ENCODE measurements around the gene MTRFR.

Gene MTRFR

DNA sequence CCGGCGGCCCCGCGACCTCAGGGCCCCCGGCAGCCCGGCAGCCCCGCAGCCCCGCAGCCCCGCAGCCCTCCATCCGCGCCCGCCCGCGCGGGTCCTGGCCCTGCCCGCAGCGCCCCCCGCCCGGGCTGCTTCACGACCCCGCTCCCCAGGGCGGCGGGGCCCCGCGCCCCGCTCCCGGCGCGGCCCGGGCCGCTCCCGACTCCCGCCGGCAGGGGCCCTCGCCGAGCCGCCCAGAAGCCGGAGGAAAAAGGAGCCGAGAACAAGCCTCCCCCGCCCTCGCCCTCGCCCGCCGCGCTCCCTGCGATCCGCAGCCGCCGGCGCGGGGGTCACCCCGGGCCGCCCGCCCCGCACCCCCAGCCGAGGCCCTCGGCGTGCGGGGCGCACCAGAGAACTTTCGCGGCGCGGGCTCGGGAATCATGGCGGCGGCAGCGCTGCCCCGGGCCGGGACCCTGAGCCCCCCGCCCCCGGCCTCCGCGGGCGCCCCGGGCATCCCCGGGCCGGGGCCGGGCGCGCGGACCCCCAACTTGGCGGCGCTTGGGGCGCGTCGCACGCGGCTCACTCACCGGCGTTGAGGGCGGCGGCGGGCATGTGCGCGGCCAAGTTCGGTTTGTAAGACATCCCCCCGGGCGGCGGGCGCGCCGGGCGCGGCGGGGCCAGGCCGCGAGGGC, 37.9 kb downstream of the MTRFR start:
- Histone ChIP-seq H3F3A (ENCODE audit: low read depth) (0 out of 2 replicates have a peak, but pooled peaks cover 6% of the 10 kb centered on the region), H3K9me3 (ENCODE audit: insufficient read depth, low read depth, low read length) (no peaks in the 10 kb centered on the region), H3K9ac (ENCODE audit: low read depth, low read length, poor library complexity, severe bottlenecking) (peak overlapping the region; percentile 93), H3K4me1 (ENCODE audit: insufficient read depth, low read length, poor library complexity, severe bottlenecking) (peaks cover 34% of the 10 kb centered on the region), H3K36me3 (ENCODE audit: insufficient read depth, low read length) (no peaks in the 10 kb centered on the region; the same call in 1 of the 2 replicates), H3K4me2 (ENCODE audit: low read depth, low read length, poor library complexity, severe bottlenecking) (peak overlapping the region; percentile 90), H3K27me3 (ENCODE audit: insufficient read depth, low read length, poor library complexity, severe bottlenecking) (no peaks in the 10 kb centered on the region), H3K79me2 (ENCODE audit: insufficient read depth, low read length) (peaks cover 56% of the 10 kb centered on the region), H2AFZ (ENCODE audit: low read length) (no peak overlapping the region; the same call in 1 of the 2 replicates), H3K9me2 (replicated peaks; ENCODE audit: low read depth, low read length) (no peaks in the 10 kb centered on the region), H4K20me1 (ENCODE audit: insufficient read depth, low read length, poor library complexity, severe bottlenecking) (peaks cover 6% of the 10 kb centered on the region), H3K4me3 (ENCODE audit: low read length, poor library complexity, severe bottlenecking) (peak overlapping the region; percentile 92)
- TF ChIP-seq EZH2phosphoT487 (IDR thresholded peaks at IDR 0.05; ENCODE audit: borderline replicate concordance), result no peak
- TF ChIP-seq, protein P1, sequence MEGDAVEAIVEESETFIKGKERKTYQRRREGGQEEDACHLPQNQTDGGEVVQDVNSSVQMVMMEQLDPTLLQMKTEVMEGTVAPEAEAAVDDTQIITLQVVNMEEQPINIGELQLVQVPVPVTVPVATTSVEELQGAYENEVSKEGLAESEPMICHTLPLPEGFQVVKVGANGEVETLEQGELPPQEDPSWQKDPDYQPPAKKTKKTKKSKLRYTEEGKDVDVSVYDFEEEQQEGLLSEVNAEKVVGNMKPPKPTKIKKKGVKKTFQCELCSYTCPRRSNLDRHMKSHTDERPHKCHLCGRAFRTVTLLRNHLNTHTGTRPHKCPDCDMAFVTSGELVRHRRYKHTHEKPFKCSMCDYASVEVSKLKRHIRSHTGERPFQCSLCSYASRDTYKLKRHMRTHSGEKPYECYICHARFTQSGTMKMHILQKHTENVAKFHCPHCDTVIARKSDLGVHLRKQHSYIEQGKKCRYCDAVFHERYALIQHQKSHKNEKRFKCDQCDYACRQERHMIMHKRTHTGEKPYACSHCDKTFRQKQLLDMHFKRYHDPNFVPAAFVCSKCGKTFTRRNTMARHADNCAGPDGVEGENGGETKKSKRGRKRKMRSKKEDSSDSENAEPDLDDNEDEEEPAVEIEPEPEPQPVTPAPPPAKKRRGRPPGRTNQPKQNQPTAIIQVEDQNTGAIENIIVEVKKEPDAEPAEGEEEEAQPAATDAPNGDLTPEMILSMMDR (conservative IDR thresholded peaks at IDR 0.05; ENCODE audit: low read length), result no peak; the same call in 1 of the 2 replicates

DNA sequence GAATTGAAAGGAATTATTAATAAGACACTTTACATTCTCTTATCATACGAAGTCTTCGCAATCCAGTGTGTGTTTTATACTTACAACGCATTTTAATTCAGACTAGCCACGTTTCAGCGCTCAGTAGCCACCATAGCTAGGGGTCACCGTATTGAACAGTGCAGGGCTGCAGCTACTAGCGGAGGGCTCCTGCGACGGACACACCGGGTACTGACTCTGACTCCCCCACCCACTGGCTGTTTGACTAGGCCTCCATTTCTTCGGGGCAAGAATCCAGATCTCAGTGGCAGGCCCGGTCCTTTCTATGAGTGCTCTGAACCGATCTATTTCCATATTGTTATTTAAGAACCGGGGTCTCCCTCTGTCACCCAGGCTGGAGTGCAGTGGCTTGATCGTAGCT, 39.9 kb downstream of the MTRFR start:
- H3K9me3 ChIP-seq (ENCODE audit: insufficient read depth, low read depth, low read length), result no peaks in the 10 kb centered on the region
- no peaks in the 10 kb centered on the region for H3K27me3 ChIP-seq (ENCODE audit: insufficient read depth, low read length, poor library complexity, severe bottlenecking)
- no peak for TF ChIP-seq EZH2phosphoT487 (IDR thresholded peaks at IDR 0.05; ENCODE audit: borderline replicate concordance)
- TF ChIP-seq, protein P1 (conservative IDR thresholded peaks at IDR 0.05; ENCODE audit: low read length), result no peak
- H3K9me2 ChIP-seq (replicated peaks; ENCODE audit: low read depth, low read length), result no peaks in the 10 kb centered on the region
- peaks cover 28% of the 10 kb centered on the region for H3K4me1 ChIP-seq (ENCODE audit: insufficient read depth, low read length, poor library complexity, severe bottlenecking)
- H3K9ac ChIP-seq (ENCODE audit: low read depth, low read length, poor library complexity, severe bottlenecking), result no peak overlapping the region
- H3K4me2 ChIP-seq (ENCODE audit: low read depth, low read length, poor library complexity, severe bottlenecking), result no peak overlapping the region
- no peaks in the 10 kb centered on the region for H4K20me1 ChIP-seq (ENCODE audit: insufficient read depth, low read length, poor library complexity, severe bottlenecking)
- H3F3A ChIP-seq (ENCODE audit: low read depth), result no peaks in the 10 kb centered on the region
- no peak overlapping the region for H3K4me3 ChIP-seq (ENCODE audit: low read length, poor library complexity, severe bottlenecking)
- H3K79me2 ChIP-seq (ENCODE audit: insufficient read depth, low read length), result peaks cover 37% of the 10 kb centered on the region
- no peaks in the 10 kb centered on the region for H3K36me3 ChIP-seq (ENCODE audit: insufficient read depth, low read length)
- no peak overlapping the region for H2AFZ ChIP-seq (ENCODE audit: low read length)

DNA sequence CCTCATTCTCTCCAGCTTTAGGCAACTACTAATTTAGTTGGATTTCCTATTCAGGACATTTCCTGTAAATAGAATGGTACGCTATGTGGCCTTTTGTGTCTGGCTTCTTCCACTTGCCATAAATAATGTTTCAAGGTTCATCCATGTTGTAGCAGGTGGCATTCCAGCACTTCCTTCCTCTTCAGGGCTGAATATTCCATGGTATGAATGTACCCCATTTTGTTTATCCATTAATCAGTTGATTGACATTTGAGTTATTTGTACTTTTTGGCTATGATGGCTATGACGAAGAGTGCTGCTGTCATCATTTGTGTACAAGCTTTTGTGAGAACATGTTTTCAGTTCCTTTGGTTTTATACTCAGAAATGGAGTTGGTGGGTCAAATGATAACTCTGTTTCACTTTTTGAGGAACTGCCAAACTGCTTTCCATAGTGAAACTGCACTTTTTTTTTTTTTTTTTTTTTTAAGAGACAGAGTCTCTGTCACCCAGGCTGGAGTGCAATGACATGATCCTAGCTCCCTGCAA, 44.9 kb downstream of the MTRFR start:
- no peak overlapping the region for H3K9ac ChIP-seq (ENCODE audit: low read depth, low read length, poor library complexity, severe bottlenecking)
- no peak overlapping the region for H3K4me3 ChIP-seq (ENCODE audit: low read length, poor library complexity, severe bottlenecking)
- no peak overlapping the region for H2AFZ ChIP-seq (ENCODE audit: low read length)

More for the DNA sequence above, 44.9 kb downstream of the MTRFR start:
- H3F3A ChIP-seq (ENCODE audit: low read depth), result no peaks in the 10 kb centered on the region
- no peaks in the 10 kb centered on the region for H3K4me1 ChIP-seq (ENCODE audit: insufficient read depth, low read length, poor library complexity, severe bottlenecking)
- no peaks in the 10 kb centered on the region for H3K9me2 ChIP-seq (replicated peaks; ENCODE audit: low read depth, low read length)
- no peaks in the 10 kb centered on the region for H4K20me1 ChIP-seq (ENCODE audit: insufficient read depth, low read length, poor library complexity, severe bottlenecking)
- H3K9me3 ChIP-seq (ENCODE audit: insufficient read depth, low read depth, low read length), result no peaks in the 10 kb centered on the region
- no peak overlapping the region for H3K4me2 ChIP-seq (ENCODE audit: low read depth, low read length, poor library complexity, severe bottlenecking)
- no peak for TF ChIP-seq EZH2phosphoT487 (IDR thresholded peaks at IDR 0.05; ENCODE audit: borderline replicate concordance)
- TF ChIP-seq, protein P1 (conservative IDR thresholded peaks at IDR 0.05; ENCODE audit: low read length), result no peak
- H3K36me3 ChIP-seq (ENCODE audit: insufficient read depth, low read length), result no peaks in the 10 kb centered on the region
- no peaks in the 10 kb centered on the region for H3K27me3 ChIP-seq (ENCODE audit: insufficient read depth, low read length, poor library complexity, severe bottlenecking)
- H3K79me2 ChIP-seq (ENCODE audit: insufficient read depth, low read length), result no peaks in the 10 kb centered on the region
